GM19238 (cell line): ENCODE measurements around the gene NCK1.

ENCODE experiments used
- DNase-seq: peaks from one replicate; pipeline ENCODE4 v3.0.0; 2011; ENCODE audit warnings: low spot score; ENCODE audit not compliant: insufficient read length

The NCK1 gene

GRCh38 chr3:136861890-136862616, at the start of gene NCK1:
NCK1 (plus strand) TSS chr3:136862208; CDS start chr3:136928002, 65,794 bp downstream.
- peak; percentile 87 for DNase-seq

- DNase-seq = no peak
Measured at GRCh38 chr3:136817448-136817847, 44.6 kb upstream of the NCK1 start.

- no peak for DNase-seq
Measured at GRCh38 chr3:136818191-136818768, 43.7 kb upstream of the NCK1 start.

GRCh38 chr3:136818769-136819391, 43.1 kb upstream of the NCK1 start, which contains the start of gene SLC35G2:
SLC35G2 (plus strand) TSS chr3:136819126; CDS start chr3:136854461, 35,335 bp downstream.
- no peak for DNase-seq

GRCh38 chr3:136819392-136819730, 42.6 kb upstream of the NCK1 start:
- DNase-seq = no peak

GRCh38 chr3:136819731-136820679, 42.0 kb upstream of the NCK1 start:
- DNase-seq = no peak

- DNase-seq = no peak
Measured at GRCh38 chr3:136831461-136831860, 30.5 kb upstream of the NCK1 start.

GRCh38 chr3:136835089-136835812, 26.8 kb upstream of the NCK1 start:
- no peak for DNase-seq

GRCh38 chr3:136835813-136836510, 26.0 kb upstream of the NCK1 start:
- DNase-seq = no peak

GRCh38 chr3:136836511-136837156, 25.4 kb upstream of the NCK1 start:
- no peak for DNase-seq

- no peak for DNase-seq
Measured at GRCh38 chr3:136838641-136839555, 23.1 kb upstream of the NCK1 start.

GRCh38 chr3:136839556-136839931, 22.5 kb upstream of the NCK1 start:
- no peak for DNase-seq

GRCh38 chr3:136840252-136840651, 21.8 kb upstream of the NCK1 start:
- DNase-seq = no peak

- DNase-seq = no peak
Measured at GRCh38 chr3:136842294-136842693, 19.7 kb upstream of the NCK1 start.

GRCh38 chr3:136844724-136845123, 17.3 kb upstream of the NCK1 start:
- no peak for DNase-seq

- DNase-seq = no peak
Measured at GRCh38 chr3:136852180-136852579, 9.8 kb upstream of the NCK1 start.

GRCh38 chr3:136856665-136857064, 5.3 kb upstream of the NCK1 start:
- DNase-seq = no peak

GRCh38 chr3:136858381-136858780, 3.6 kb upstream of the NCK1 start:
- no peak for DNase-seq

GRCh38 chr3:136860541-136860940, 1.5 kb upstream of the NCK1 start:
- no peak for DNase-seq
